ENCODE data around the gene NPIPA1.
"Not testable (repeated sequence)": the region's sequence is repeated elsewhere in the genome, so short reads cannot be mapped to it uniquely, and the experiment has no call there.

NPIPA1 gene

DNA sequence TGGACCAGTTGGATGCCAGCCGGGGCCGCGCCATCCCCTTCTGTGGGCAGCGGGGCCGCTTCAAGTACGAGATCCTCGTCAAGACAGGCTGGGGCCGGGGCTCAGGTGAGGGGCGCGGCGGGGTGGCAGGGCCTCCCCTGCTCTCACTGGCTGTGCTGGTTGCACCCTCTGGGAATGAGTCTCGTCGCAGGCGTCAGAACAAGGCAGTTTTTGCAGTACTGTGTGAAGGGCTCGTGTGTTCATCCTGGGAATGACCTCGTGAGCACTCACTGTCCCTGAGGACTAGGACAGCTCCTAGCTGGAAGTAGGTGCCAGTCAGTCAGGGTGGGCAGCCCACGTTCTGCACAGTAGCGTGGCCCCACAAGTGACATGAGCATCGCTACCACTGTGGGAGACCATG, 6.3 kb upstream of the NPIPA1 start:
- DNase-seq, result not testable (repeated sequence)

DNA sequence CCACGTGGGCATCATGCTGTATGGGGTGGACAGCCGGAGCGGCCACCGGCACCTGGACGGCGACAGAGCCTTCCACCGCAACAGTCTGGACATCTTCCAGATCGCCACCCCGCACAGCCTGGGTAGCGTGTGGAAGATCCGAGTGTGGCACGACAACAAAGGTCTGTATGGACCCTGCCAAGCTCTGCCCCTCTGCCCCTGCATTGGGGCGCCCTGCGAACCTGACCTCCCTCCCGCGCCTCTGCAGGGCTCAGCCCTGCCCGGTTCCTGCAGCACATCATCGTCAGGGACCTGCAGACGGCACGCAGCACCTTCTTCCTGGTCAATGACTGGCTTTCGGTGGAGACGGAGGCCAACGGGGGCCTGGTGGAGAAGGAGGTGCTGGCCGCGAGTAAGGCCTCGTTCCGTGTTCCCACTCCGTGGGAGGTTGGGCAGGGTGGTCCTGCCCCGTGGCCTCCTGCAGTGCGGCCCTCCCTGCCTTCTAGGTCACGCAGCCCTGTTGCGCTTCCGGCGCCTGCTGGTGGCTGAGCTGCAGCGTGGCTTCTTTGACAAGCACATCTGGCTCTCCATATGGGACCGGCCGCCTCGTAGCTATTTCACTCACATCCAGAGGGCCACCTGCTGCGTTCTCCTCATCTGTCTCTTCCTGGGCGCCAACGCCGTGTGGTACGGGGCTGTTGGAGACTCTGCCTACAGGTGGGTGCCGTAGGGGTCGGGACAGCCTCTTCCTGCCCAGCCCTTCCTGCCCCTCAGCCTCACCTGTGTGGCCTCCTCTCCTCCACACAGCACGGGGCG, 4.5 kb upstream of the NPIPA1 start:
- not testable (repeated sequence) for DNase-seq

GRCh38 chr16:14937994-14938393, 751 bp downstream of the NPIPA1 start:
- not testable (repeated sequence) for DNase-seq

DNA sequence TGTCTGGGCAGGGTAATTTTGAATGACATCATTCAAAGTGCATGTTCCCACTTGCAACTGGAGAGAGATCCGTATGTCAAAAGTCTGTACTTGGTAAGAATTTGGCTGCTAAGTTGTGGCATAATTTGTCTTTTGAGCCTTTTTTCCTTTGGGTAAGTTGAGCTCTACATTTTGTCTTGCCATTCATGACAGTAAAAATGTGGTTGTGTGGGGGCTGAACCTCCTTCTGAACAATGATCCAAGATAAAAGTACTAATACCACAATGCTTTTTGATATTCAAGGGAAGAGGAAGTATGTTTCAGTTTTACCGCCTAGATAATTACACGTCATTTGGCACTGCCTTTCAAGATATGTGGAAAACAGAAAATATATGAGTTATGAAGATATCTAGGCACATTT, 5.4 kb downstream of the NPIPA1 start:
- DNase-seq, result not testable (repeated sequence)

- no peak for DNase-seq
These were observed 18.4 kb downstream of the NPIPA1 start for GRCh38 chr16:14955546-14956231.

- DNase-seq, result no peak
These were observed 20.5 kb downstream of the NPIPA1 start for GRCh38 chr16:14957576-14958322.

- DNase-seq, result no peak
These were observed 21.0 kb downstream of the NPIPA1 start for GRCh38 chr16:14958323-14958600.

GRCh38 chr16:14958970-14959369, 21.7 kb downstream of the NPIPA1 start:
- peak; percentile 82 for DNase-seq

DNA sequence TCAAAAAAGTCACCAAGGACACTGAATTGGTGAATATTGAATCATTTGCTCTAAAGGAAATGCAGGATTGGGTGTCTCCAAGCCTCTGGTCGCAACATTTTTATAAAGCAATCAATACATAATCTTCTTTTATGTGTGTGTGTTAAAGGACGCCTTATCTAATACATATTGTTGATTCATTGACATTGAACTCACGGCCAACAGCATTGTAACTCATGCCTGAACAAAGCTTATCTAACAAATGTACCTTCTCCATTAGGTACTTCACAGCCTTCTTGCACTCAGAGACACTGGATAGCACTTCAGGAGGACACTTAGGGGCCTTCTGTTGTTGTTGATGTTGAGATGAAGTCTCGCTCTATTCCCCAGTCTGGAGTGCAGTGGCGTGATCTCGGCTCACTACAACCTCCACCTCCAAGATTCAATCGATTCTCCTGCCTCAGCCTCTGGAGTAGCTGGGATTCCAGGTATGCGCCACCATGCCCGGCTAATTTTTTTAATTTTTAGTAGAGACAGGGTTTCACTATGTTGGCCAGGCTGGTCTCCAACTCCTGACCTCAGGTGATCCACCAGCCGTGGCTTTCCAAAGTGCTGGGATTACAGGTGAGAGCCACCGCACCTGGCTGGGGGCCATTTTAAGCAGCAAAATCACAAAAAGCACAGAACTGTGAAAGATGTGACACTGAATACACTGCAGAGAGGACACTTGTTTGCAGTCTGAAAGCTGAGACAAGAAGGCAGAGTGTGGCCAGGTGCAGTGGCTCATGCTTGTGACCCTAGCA, 24.4 kb downstream of the NPIPA1 start:
- no peak for DNase-seq

GRCh38 chr16:14963281-14964173, 26.3 kb downstream of the NPIPA1 start:
- no peak for DNase-seq

- DNase-seq, result no peak
These were observed 28.1 kb downstream of the NPIPA1 start for GRCh38 chr16:14965328-14965727.

- DNase-seq, result not testable (repeated sequence)
These were observed 32.6 kb downstream of the NPIPA1 start for GRCh38 chr16:14969795-14970194.

DNA sequence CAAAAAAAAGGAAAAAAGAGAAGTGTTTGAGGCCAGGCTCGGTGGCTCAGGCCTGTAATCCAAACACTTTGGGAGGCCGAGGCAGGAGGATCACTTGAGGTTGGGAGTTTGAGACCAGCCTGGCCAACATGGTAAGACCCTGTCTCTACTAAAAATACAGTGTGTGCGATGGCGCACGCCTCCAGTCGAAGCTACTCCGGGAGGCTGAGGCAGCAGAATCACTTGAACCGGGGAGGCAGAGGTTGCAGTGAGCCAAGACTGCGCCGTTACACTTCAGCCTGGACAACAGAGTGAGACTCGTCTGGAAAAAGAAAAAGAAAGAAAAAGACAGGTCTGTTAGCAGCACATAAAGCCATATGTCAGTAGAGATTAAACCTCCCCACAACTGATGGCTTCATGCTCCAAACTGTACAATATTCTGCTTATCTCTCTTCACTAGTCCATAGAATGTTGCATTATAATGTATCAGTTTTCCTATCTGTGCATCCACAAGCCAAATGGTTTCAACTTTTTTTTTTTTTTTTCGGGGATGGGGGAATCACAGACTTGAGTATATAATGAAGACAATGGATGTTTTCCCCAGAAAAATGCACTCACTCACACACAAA, 34.5 kb downstream of the NPIPA1 start:
- not testable (repeated sequence) for DNase-seq

GRCh38 chr16:14973785-14974322, 36.6 kb downstream of the NPIPA1 start:
- DNase-seq, result peak; percentile 24

- not testable (repeated sequence) for DNase-seq
These were observed 37.0 kb downstream of the NPIPA1 start for GRCh38 chr16:14974331-14974655.

GRCh38 chr16:14974656-14975417, 37.6 kb downstream of the NPIPA1 start, which contains the start of gene PDXDC1:
Gene PDXDC1, plus strand, starts transcription at chr16:14975026. Its CDS starts 174 bp downstream, at chr16:14975200.
- DNase-seq, result peak; percentile 99

DNA sequence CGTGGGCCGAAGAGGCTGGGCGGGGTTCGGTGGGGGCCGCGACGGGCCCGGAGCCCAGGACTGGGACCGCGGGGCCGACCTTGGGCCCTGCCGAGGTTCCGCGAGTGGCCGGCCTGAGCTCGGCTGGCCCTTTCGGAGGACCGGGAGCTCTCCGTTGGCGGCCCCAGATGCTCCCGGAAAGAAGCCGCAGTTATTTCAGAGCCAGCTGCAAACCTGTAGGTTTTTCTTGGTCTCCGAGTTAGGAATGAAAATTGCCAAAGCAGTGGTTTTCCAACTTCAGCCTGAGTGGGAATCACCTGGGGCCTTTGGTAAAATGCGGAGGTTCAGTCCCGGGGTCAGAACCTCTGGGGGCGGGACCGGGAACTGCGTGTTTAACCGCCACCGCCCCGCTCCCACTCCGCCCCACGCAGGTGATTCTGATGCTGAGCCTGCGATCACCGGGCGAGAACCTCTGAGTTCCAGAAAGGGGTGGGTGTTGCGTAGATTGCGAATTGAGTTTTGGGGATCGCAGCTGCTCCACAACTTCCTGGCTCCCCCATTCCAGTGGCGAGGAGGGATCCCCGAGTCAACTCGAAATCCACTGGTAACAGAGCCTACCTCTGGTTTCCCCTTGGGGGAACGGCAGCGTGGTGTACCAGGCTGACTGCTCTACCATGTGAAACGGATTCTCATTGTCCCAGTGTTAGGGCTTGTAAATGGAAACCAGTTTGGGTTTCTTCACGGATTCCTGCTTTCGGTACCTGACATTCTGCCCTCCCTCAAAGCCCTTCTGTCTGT, 38.4 kb downstream of the NPIPA1 start:
- peak; percentile 29 for DNase-seq

DNA sequence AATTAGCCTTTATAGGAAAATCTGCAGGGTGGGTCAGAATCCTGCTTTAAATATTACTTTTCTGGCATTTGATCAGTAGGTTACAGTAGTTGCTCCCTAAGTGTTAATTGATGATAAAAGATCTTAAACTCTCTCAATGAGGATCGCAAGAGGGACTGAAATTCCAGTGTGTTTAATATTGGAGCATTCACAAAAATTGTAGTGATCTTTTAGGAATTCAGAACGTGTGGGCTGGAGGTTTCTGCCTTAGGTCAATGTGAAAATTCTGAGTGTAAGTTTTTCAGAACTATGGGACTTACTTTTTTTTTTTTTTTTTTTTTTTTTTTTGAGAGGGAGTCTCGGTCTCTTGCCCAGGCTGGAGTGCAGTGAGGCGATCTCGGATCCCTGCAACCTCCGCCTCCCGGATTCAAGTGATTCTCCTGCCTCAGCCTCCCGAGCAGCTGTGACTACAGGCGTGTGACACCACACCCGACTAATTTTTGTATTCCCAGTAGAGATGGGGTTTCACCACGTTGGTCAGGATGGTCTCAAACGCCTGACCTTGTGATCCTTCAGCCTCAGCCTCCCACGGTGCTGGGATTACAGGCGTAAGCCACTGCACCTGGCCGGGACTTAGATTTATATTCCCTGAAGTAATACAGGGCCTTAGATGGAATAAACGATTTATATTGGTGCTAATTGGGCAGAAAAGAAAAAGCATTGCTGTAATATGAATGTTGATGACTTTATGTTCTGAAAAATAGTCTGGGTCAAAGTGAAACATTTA, 39.9 kb downstream of the NPIPA1 start:
- DNase-seq, result not testable (repeated sequence)

DNA sequence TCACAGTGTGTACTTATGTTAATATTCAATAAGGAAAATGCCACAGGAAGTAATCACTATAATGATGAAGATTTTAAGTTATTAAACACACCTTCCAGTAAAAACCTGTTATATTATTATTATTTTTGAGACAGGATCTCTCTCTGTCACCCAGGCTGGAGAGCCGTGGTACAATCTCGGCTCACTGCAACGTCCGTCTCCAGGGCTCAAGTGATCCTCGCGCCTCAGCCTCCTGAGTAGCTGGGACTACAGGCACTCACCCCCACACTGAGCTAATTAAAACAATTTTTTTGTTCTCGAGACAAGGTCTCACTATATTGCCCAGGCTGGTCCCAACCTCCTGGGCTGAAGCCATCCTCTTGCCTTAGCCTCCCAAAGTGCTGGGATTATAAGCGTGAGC, 41.0 kb downstream of the NPIPA1 start:
- DNase-seq, result not testable (repeated sequence)

Measured in NCI-H146 (cell line).